DMS153 (cell line): Measurements from ENCODE around the gene VPS13D.

Source experiments
- DNase-seq: peaks from one replicate; lab custom pipeline; 2025; lab: John Stamatoyannopoulos, UW

VPS13D gene, protein sequence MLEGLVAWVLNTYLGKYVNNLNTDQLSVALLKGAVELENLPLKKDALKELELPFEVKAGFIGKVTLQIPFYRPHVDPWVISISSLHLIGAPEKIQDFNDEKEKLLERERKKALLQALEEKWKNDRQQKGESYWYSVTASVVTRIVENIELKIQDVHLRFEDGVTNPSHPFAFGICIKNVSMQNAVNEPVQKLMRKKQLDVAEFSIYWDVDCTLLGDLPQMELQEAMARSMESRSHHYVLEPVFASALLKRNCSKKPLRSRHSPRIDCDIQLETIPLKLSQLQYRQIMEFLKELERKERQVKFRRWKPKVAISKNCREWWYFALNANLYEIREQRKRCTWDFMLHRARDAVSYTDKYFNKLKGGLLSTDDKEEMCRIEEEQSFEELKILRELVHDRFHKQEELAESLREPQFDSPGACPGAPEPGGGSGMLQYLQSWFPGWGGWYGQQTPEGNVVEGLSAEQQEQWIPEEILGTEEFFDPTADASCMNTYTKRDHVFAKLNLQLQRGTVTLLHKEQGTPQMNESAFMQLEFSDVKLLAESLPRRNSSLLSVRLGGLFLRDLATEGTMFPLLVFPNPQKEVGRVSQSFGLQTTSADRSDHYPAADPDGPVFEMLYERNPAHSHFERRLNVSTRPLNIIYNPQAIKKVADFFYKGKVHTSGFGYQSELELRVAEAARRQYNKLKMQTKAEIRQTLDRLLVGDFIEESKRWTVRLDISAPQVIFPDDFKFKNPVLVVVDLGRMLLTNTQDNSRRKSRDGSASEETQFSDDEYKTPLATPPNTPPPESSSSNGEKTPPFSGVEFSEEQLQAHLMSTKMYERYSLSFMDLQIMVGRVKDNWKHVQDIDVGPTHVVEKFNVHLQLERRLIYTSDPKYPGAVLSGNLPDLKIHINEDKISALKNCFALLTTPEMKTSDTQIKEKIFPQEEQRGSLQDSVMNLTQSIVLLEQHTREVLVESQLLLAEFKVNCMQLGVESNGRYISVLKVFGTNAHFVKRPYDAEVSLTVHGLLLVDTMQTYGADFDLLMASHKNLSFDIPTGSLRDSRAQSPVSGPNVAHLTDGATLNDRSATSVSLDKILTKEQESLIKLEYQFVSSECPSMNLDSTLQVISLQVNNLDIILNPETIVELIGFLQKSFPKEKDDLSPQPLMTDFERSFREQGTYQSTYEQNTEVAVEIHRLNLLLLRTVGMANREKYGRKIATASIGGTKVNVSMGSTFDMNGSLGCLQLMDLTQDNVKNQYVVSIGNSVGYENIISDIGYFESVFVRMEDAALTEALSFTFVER (N-terminal part only)

DNA sequence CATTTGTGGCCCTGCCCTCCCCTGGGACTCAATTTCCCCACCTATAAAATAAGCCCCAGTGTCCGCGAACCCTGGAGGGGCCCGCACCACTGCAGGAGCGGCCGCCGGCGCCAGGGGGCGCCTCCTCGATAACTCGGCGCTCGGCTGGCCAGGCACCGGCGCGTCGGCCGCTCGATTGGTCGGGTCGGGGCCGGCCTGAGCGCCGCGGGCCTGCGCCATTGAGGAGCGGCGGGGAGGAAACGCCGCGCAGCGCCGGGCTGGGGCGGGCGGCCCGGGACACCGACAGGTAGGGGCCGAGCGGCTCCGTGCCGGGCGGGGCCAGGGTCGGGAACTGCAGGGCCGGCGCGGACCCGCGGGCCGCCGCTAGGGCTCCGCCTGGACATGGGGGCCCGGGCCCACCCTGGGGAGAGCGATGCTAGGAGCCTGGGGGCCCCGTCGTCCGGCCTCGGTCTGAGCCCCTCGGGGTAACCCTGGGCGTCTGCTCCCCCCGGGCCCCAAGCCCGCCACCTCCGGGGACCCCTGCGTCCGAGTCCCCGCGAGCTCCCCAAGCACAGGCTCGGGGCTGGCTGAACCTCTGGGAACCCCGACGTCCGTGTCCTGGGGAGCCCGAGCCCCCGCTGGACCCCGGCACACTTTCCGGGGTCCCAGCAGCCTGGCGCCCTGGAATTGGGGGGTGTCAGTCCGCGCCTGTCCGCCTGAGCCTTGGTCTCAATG lies at the start of gene VPS13D:
TSS of gene VPS13D (plus strand) at position 196 of the 714 bp plus-strand sequence. CDS start 4,237 bp downstream, outside the sequence.
- peak; percentile 47 for DNase-seq

DNA sequence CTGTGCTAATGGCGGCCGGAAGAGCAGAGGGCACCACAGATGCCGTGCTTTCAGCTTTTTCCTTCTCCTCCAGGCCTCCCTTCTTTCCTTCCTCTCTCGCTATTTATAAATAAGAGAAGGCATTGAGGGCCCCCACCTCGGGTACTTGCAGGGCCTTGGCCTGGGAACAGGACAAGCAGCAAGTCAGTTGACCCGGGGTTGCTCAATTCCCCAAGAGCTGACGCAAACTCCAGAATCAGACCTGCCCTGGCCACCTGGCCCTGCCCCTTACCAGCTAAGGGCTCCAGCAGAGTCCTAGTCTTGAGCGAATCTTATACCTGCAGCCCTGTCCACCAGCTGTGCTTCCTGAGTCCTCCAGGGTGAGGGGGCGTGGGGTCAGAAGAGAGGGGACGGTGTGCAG lies 49.5 kb upstream of the VPS13D start:
- no peak for DNase-seq

DNA sequence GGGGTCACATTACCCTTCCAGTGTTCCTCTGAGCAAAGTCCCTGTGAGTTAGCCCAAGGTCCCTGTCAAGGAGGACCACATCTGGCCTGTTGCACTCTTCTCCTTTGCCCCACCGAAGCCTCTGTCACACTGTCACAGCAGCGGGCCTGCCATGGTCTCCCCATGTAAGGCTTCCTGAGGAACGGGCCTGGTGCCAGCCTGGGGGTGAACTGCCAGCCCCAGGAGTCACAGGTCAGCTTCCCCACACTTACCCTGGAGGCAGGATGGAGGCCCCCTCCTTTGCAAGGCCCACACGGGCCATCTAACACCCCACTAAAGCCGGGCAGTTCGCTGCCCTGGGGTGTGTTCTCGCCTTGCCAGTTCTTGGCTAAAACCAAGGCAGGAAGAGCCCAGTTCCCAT lies 48.9 kb upstream of the VPS13D start:
- DNase-seq: no peak

DNA sequence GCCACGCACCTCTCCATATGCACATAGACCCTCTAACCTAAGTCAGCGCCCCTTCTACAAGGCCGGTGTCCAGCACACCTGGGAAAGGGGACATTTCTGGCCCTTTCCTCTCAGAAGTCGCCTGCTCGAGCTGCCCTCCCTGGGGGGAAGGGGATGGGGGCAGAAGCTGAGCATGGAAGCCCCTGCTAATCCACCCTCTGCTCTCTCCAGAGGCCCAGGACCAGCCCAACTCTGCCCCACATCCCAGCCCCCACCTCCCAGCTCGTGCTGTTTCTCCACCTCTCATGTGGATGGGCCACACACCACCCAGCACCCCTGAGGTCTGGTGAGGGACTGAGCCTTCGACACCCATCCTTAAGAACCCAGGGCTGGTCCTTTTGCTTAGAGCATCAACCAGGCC lies 48.3 kb upstream of the VPS13D start:
- no peak for DNase-seq

DNA sequence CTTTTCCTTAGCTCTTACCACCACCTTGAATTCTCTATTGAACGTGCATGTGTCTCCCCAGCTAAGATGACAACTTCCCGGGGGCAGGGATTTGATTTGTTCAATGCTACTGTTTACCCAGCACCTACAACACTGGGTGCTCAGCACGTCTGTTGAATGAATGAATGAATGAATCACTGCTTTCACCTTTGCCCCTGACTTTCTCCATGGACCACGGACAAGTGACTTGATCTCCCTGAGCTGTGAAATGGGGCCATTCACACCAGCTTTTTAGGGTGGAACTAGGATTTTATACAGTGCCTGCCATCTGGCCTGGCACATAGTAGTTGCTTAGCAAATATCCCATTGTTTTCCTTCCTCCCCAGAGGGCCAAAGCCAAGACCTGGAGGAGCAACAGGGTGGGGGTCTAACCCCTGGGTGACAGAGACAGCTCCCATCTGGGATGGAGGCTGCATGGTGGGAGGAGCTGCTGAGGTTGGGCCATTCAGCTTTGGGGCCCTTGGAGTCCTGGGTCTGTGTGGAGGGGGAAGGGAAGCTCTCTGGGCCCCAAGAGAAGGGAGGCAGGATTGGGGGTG lies 47.3 kb upstream of the VPS13D start:
- no peak for DNase-seq

DNA sequence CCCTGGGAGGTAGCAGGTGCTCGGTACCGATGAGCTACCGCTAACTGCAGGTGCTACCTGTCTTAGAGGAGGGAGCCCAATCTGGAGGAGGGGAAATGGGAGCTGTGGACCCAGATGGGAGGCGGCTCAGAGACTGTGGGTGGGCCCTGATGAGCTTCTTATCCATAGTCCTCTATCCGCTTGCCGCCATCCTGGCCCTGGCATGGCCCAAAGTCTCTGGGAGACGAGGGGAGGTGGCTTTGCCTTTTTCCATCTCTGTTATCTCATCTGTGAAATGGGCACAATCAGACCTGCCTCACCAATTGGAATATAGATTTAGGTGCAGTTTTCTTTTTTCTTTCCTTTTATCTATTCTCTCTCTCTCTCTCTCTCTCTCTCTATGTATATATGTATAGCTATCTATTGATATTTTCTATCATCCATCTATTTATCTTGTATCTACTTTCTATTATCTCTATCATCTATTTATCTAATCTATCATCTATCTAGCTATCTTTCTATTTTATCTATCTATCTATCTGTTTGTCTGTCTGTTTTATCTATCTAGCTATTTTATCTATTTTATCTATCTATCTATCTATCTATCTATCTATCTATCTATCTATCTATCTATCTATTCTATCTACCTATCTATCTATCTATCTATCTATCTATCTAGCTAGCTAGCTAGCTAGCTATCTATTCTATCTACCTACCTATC lies 46.6 kb upstream of the VPS13D start:
- no peak for DNase-seq

DNA sequence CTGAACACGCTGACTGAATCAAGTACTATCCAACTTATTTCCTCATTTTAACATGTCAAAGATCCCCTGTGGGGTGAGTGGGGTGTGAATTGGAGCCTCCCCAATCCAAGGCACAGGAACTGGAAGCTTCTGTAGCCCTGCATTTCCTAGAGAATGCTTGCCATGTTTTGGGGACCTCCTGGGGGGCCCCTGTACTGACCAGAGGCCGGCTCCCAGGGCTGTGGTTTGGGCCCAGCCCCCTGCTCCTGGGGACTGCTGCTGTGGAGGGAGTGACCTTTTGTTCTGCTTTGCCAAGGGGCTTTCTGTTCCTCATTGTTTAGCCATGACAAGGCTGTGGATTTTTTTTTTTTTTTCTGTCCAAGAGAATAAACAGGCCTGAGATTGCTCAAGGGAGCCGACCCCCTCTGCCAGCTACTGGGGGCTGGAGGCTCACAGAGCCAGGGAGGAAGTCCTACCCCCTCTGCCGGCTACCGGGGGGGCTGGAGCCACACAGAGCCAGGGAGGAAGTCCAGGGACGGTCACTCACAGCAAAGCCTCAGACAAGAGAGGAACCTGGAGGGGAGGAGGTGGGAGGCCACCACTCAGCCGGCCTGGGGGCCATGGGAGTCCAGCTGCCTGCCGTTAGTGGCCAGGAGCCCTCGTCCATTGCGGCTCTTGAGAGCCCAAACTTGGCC lies 45.7 kb upstream of the VPS13D start:
- DNase-seq: no peak

DNA sequence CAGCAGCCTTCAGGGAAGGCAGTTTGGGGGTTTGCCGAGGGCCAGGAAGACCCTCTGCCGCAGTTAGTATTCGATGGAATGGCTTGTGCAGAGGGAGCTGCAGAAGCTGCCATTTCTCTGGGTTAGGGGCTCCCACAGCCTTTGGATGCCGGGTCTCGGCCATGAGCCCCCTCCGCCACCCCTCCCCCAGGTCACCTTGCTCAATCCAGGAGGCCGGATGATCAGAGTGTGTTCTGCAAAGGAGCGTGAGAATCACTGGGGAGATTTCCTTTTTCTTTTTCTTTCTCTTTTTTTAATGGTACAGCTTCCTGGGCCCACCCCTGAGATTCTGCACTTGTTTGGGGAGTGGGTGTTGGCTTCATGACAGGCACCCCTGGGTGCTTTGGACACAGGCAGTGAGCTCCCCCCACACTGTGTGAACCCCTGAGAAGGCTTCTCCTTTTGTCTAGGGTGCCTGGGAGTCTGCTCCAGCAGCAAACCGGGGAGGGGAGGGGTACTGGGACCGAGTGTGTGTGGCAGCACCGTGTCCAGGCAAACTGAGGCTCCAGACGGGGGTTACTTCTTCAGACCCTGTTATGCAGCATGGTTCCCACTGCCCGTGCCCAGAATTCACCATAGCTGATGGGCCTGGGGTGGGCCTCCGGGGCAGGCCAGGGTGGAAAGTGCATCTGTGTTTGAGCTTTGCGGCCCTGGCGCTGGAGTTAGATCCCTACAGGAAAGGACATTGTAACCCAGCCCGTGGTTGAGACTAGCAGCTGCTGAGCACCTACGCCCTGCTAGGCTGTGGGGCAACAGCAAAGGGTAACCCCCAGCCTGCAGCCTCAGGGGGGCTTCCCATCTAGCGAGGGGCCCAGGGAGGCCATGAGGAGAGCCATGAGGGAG lies 44.6 kb upstream of the VPS13D start:
- DNase-seq: no peak

DNA sequence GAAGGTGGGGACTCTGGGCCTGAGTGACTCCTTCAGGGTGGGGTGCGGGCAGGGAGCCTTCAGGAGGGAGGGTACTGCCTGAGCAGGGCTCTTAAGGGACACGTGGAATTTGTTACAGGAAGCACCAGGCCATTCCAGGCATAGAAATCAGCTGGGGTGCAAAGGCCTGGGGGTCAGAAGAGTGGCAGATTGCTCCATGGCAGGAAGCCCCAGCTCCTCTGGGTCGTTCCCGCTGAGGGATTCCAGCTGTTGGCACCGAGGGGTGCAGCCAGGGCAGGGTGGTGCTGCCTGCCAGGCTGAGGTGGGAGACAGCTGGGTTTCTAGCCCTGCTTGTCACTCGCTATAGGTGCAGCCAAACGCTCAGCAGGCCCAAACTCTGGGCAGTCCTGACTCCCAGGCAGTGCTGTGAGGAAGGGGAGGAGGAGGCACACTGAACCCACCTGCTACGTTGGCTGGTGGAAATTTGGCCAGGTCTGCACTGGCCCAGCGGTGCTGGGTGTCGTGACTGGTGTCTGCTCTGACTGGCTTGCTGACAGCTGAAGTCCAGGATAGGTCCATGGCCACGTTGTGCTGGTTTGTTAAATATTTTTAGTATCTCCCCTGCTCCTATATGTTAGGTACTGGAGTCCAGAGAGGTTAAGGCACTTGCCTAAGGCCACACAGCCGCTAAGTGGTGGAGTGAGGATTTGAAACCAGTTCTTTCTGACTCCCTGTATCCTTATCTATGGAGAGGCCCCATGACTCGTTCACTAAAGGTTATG lies 43.7 kb upstream of the VPS13D start:
- DNase-seq: no peak

DNA sequence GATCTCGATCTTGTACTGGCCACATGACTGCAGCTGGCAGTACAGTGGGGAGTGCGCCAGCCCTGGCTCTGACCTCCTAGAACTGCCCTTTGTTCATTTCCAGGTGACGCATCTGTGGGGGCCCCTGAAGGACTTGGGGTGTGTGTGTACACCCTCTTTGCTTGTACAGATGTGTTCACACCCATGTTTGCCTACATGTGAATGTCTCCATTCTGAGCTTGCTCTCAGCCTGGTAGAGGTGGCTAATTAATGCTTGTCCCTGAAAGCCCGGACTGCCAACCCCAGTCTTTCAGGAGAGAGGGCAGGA lies 43.2 kb upstream of the VPS13D start:
- DNase-seq: no peak

DNA sequence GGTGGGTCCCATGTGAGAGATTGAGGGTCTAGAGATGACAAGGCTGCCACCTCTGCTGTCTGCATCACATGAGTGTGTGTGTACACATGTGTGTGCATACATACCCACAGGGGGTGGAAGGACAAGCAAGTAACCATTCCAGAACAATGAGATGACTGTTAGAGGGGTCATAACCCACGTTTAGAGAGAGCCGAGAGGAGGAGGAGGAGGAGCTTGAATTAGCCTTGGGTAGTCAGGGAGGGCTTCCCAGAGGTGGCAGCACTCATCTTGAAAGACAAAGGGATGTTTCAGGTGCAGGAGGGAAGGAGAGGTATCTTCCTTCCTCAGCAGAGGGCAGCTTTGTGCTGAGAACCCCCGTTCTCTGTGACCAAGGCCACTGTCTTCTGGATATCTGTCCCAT lies 41.7 kb upstream of the VPS13D start:
- DNase-seq: no peak

DNA sequence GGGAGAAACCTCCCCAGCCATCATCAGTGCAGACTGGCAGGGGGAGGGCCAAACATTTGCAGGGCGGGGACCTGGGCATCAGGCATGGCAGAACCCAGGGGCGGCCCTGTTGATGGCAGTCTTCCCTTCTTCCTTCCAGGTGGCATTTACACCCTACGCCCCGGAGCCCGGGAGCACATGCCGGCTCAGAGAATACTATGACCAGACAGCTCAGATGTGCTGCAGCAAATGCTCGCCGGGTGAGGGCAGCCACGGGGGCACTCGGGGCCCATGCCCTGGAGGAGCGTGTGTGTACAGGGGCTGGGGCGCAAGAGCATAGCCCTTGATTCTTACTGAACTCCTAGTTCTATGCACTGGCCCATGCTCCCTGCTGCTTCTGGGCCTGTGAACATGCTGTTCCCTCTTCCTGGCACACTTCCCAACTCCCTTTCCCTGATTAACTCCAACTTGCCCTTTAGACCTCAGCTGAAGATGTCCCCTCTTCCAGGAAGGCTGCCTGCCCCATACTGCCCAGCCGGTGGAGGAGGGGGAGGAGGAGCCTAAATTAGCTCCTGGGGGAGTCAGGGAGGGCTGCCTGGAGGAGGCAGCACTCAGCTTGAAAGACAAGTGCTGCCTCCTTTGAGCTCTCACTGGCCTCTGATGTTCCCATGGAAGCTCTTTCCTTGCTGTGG lies 41.0 kb upstream of the VPS13D start:
- no peak for DNase-seq

DNA sequence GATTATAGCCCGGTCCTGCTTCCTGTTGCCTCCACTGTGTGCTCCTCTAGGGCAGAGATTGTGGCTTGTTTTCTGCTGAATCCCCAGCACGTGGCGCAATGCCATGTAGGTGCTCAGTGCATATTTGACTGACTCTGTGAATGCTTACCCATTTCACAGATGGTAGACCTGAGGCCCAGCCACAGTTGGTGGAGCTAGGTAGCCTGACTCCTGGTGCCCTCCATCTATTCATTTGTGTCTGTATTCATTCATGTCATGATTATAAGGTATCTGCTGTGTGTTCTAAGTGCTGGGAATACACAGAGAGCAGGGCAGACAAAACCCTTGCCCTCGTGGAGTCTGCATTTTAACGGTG lies 40.5 kb upstream of the VPS13D start:
- no peak for DNase-seq

DNA sequence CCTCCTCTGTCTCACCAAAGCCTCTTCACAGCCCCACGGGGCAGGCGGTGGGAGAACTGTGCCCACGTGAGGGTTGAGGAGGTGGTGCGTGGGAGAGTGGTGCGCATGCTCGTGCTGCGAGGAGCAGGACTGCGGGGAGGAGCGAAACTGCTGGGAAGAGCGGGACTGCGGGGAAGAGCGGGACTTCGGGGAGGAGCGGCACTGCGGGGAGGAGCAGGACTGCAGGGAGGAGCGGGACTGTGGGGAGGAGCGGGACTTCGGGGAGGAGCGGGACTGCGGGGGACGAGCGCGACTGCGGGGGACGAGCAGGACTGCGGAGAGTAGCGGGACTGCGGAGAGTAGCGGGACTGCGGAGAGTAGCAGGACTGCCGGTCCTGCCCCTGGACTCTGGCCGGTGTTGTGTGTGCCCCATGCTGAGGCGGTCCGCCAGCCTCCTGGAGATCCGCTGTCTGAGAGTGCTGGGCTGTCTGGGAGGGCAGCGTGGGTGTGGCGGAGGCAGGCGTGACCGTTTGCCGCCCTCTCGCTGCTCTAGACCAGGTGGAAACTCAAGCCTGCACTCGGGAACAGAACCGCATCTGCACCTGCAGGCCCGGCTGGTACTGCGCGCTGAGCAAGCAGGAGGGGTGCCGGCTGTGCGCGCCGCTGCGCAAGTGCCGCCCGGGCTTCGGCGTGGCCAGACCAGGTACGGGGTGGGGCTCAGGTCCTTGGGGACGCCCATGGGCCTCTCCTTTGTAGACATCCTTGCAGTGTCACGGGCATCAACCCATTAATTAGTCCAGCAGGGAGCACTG lies 38.4 kb upstream of the VPS13D start:
- DNase-seq: no peak

DNA sequence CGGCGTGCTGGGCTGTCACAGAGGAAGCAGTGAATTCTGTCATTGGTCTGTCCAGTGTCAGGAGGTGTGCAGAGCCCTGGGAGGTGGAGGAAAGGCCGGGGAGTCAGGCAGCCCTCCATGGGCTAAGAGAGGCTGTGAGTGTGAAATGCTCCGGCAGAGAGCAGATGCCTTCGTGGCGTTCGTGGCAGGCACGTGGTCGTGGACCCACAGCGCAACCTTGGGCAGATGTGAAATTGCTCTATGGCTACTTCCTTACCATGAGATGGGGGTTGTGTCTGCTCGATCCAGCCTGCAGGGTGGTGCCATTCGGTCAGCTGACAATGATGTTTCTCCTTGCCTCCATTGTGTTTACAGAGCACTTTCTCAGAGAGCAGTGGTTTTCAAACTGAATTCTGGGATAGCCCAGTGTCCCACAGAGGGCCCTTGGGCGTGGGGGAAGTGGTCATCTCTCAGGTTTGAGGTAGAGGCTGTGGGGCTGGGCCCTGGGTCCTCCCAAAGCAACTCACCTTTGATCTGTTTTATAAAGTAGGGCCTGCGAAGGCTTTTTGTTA lies 35.1 kb upstream of the VPS13D start:
- DNase-seq: no peak

DNA sequence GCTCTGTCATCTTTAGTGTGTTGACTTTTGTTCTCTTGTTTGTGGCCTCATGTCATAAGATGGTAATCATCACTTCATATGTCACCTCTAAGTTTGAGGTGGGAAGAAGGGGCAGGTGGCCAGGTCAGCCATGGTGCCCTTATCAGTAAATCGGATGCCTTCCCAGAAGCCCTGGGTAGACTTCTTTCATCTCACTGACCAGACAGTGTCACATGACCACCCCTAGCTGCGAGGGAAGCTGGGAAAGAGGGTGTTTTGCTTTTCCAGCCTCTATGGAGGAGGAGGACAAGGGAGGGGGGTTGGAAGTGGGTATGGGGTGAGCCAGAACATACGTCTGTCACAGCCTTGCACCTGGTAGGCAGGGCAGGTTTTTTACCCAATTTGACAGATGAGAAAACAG lies 34.4 kb upstream of the VPS13D start:
- no peak for DNase-seq
